DMS114 treated with DMSO at 0.1 percent for 48 hours (cell line): ENCODE data around the gene APLP1.
"Not testable (repeated sequence)": the region's sequence is repeated elsewhere in the genome, so short reads cannot be mapped to it uniquely, and the experiment has no call there.

ENCODE experiments used
- DNase-seq: peaks from one replicate; lab custom pipeline; 2025; ENCODE audit not compliant: unreplicated experiment; lab: John Stamatoyannopoulos, UW

The APLP1 gene

DNA sequence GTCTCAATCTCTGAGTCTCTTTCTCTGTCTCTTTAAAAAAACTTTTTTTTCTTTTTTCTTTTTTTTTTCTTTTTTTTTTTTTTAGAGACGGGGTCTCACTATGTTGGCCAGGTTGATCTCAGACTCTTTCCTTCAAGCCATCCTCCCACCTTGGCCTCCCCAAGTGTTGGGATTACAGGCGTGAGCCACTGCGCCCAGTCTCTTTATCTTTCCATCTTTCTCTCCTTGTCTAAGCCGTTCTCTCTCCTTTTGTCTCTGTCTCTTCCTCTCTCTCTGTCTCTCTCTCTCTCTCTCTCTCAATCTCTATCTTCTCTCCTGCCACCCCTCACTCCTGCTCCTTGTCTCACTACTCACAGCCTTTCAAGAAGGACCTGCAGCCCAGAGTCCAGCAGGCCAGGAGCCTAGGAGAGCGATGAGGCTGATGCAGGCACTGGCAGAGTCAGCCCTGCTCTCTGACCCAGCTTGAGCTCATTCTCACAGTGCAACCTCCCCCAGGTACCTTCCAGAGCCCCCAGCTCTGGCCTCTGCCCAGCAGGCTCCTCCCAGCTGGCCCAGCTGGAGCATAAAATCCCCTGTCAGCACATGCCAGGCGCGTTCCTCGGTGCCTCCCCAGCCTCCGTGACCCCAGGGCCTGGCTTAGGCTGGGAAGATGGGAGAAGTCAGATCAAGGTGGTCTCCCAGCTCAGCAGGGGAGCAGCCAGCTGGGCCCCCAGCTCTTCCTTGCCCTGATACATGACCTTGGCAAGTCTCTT, 16.2 kb upstream of the APLP1 start, which contains the start of gene NPHS1:
TSS of gene NPHS1 (minus strand) at position 476 of the 752 bp plus-strand sequence. CDS start 667 bp downstream, outside the sequence.
- no peak for DNase-seq

DNA sequence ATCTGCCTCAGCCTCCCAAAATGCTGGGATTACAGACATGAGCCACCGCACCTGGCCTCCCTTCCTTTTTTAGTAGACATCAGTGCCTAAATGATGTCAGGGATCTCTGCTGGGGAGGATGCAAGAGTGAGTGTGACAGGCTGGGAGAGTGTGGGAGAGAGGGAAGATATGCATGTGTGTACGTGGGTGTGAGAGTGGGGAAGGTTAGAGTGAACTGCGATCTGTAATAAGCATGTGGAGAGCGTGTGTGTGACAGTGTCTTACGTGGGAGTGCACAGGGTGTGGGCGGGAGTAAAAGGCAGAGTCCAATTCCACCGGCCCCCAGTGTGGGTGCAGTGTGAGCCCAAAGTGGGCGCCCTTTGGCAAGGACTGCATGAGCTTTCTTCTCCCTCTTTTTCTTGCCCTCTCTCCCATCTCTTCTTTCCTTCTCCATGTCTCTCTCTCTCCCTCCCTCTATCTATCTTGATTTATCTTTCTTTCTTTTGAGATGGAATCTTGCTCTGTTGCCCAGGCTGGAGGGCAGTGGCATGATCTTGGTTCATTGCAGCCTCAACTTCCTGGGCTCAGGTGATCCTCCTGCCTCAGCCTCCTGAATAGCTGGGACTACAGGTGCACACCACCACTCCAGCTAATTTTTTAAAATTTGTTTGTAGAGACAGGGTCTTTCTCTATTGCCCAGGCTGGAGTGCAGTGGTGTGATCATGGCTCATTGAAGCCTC, 15.2 kb upstream of the APLP1 start:
- DNase-seq: no peak

GRCh38 chr19:35856546-35857149, 11.7 kb upstream of the APLP1 start, which contains the start of gene KIRREL2:
TSS of gene KIRREL2 (plus strand) at chr19:35856911. CDS start at chr19:35857120, 209 bp downstream.
- peak; percentile 49 for DNase-seq

DNA sequence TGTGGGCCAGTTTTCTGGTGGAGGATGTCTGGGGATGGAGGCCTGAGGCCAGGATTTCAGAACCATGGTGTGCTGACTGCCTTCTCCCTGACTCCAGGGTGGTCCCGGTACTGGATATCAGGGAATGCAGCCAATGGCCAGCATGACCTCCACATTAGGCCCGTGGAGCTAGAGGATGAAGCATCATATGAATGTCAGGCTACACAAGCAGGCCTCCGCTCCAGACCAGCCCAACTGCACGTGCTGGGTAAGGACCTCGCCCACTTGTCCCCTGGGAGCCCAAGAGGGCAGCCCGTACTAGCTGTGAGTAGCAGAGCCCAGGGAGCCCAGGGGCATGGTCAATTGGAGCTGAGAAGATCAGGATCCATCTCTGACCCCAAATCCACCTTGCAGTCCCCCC, 10.1 kb upstream of the APLP1 start:
- no peak for DNase-seq

GRCh38 chr19:35859414-35859813, 9.0 kb upstream of the APLP1 start:
- DNase-seq: no peak

GRCh38 chr19:35860436-35860817, 7.9 kb upstream of the APLP1 start:
- no peak for DNase-seq

- DNase-seq: no peak
Measured at GRCh38 chr19:35860818-35861639, 7.3 kb upstream of the APLP1 start.

DNA sequence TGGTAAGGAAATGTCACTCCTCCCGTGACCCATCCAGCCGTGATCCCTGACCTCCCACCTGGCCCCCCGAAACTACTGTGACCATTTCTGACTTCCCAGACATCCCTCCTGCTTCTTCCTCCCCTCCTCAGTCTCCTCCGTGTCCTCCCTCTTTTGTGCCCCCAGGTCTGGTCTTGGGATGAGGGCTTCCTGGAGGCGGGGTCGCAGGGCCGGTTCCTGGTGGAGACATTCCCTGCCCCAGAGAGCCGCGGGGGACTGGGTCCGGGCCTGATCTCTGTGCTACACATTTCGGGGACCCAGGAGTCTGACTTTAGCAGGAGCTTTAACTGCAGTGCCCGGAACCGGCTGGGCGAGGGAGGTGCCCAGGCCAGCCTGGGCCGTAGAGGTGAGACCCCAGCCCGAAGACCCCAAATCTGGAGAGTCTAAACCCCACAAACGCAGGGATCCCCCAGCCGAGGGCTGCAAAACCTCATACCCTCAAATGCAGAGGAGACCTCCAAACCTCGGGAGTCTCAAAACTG, 6.7 kb upstream of the APLP1 start:
- DNase-seq: no peak

GRCh38 chr19:35862528-35862927, 5.8 kb upstream of the APLP1 start:
- no peak for DNase-seq

GRCh38 chr19:35863018-35863417, 5.4 kb upstream of the APLP1 start:
- no peak for DNase-seq

GRCh38 chr19:35868823-35869326, 501 bp downstream of the APLP1 start:
- DNase-seq: no peak

GRCh38 chr19:35869327-35870123, 1.2 kb downstream of the APLP1 start:
- peak; percentile 98 for DNase-seq

- not testable (repeated sequence) for DNase-seq
Measured at GRCh38 chr19:35870124-35870736, 1.9 kb downstream of the APLP1 start.

DNA sequence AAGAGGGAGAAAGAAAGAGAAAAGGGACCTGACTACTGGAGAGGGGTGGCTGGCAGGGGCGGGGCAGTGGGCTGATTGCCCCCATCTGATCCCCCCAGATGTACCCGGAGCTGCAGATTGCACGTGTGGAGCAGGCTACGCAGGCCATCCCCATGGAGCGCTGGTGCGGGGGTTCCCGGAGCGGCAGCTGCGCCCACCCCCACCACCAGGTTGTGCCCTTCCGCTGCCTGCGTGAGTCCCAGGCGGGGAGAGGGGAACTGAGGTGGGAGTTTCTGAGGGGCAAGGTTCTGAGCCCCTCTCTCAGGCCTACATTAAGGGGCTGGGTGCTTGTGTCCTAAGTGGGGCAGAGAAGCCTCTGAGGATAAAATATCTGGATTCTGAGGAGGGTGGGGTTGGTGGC, 2.4 kb downstream of the APLP1 start:
- no peak for DNase-seq

DNA sequence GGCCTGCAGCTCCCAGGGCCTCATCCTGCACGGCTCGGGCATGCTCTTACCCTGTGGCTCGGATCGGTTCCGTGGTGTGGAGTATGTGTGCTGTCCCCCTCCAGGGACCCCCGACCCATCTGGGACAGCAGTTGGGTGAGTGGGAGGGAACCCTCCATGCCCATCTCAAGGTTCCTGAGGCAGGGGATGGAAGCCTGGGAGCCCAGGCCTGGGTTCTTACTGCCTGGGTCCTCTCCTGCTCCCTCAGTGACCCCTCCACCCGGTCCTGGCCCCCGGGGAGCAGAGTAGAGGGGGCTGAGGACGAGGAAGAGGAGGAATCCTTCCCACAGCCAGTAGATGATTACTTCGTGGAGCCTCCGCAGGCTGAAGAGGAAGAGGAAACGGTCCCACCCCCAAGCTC, 3.2 kb downstream of the APLP1 start:
- DNase-seq: no peak

DNA sequence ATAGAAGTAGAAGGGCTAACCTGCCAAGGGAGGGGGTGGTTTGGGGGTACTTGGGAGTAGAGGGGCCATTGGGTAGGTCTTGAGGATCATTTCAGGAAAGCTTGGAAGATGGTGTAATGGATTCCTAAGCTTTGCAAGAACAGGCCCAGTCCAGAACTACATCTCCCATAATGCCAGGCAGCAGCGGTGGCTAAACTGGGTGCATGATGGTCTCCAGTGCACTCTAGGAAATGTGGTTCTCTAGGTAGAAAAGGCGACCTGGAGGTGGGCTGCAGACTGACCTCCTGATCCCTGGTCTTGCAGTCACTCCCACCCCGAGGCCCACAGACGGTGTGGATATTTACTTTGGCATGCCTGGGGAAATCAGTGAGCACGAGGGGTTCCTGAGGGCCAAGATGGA, 3.8 kb downstream of the APLP1 start:
- DNase-seq: peak; percentile 11

DNA sequence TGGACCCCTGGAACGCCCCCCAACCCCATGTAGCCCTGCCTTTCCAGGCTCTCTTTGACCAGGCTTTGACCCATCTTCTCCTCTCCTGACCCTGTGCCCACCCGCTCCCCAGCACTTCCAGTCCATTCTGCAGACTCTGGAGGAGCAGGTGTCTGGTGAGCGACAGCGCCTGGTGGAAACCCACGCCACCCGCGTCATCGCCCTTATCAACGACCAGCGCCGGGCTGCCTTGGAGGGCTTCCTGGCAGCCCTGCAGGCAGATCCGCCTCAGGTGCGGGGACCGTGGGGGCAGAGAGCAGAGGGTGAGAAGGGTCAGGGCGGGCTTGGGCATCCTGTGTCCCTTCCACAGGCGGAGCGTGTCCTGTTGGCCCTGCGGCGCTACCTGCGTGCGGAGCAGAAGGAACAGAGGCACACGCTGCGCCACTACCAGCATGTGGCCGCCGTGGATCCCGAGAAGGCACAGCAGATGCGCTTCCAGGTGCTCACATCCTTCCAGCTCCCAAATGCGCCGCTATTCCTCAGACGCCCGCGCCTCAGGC, 6.1 kb downstream of the APLP1 start:
- no peak for DNase-seq

- DNase-seq: no peak
Measured at GRCh38 chr19:35879068-35879467, 10.7 kb downstream of the APLP1 start.

- peak; percentile 73 for DNase-seq
Measured at GRCh38 chr19:35879770-35880317, 11.5 kb downstream of the APLP1 start.
